GM19463 (cell line): ENCODE measurements around the gene FGF10.
A peak's percentile ranks its signal among the peaks of the same experiment; 100 is the strongest.

Source experiments
- ATAC-seq: cut with Tn5 transposase; IDR thresholded peaks from one replicate; pipeline ENCODE4 v1.9.1; 2021; ENCODE audit warnings: mild to moderate bottlenecking, moderate library complexity; ENCODE audit not compliant: unreplicated experiment

FGF10 gene

DNA sequence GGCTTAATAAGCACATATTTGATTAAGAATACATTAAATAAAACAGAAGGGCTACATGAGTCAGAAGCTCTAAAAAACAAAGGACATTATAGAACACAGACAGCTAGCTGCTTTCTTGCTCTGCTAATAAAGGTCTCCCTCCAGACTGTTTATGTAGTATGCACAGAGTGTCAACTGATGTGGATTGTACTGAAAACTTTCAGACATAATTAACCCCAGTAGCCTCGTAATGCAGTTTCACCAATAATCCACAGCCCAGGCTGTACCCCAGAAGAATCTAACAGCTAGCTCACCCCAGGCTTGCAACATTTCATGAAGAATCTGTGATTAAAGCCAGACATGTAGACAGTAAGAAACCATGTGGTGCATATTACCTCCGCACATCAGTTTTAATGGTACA lies 30.8 kb downstream of the FGF10 start:
- no peak for ATAC-seq

- no peak for ATAC-seq
These were observed 33.0 kb downstream of the FGF10 start for GRCh38 chr5:44356231-44356630.

GRCh38 chr5:44345871-44346270 lies 43.3 kb downstream of the FGF10 start:
- no peak for ATAC-seq

- ATAC-seq, result peak; percentile 44
These were observed 52.5 kb downstream of the FGF10 start for GRCh38 chr5:44336708-44337107.

GRCh38 chr5:44334622-44335021 lies 54.6 kb downstream of the FGF10 start:
- no peak for ATAC-seq

DNA sequence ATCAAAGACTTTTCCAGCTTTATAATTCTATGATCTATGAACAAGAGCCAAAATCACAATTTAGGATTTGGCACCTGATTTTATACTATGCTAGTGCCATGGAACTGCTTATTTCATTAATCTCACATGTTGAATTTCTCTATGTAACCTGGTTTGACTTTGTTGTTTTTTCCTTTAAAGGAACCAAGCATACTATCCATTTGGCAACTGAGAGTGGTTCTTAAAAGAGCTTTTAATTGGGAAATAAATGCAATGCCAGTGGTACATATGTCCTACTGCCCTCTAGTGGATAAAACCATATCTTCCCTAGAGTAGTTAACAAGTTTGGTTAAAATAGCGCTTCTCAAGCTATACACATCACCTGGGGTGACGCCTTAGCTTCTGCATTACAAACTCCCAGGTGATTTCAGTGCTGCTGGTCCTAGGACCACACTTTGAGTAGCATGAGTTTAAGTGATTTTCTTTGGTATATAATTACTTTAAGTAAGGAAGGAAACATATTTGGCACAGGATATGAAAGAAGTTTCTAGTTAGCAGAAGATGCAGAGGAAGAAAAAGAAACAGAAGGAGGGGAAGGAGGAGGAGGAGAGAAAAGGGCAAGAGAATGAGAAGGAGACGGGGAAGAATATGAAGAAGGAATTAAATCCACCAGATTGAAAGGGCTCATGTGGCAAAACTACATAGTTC lies 56.8 kb downstream of the FGF10 start:
- ATAC-seq, result no peak

DNA sequence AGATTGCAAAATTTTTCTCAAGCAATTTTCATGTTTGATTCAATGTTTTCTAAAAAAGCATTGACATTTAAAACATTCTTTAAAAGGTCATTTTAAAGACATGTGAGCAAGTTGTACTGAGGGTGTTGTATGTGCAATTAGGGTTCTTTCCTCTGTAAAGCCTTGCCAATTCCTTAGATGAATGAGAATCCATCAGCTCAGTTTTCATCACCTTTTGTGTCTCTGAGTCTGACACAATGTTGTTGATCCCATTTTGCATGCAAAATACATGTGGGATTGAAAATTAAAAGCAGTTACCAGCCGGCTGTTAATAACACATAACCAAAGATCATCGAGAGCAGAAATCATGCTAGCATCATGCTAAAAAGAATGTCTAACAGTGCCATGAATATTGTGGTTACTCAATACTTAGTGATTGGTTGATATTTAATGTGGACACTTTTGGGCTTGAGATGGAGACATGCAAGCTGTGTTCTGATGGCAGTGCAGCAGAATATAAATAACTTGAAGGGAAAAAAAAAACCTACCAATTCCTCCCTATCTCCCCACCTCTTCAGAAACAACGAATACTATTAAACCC lies 57.7 kb downstream of the FGF10 start:
- no peak for ATAC-seq

DNA sequence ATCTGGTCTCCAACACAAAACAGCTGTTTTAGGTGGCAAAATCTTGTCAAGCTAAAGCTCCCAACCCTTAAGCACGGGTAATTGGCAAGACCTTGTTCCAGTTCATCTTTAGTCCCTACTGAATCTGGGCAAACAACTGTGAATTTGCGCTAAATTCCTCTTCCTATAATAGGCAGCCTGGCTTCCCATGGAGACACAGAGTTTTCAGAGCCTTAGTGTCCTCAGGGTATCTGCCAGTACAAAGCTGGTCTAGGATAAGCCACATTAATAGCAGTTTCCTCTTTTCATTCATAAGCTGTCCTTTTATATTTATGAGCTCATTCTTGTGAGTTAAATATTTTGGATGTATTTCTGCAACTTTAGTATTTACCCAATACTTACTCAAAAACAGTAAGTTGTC lies 59.5 kb downstream of the FGF10 start:
- ATAC-seq, result no peak

DNA sequence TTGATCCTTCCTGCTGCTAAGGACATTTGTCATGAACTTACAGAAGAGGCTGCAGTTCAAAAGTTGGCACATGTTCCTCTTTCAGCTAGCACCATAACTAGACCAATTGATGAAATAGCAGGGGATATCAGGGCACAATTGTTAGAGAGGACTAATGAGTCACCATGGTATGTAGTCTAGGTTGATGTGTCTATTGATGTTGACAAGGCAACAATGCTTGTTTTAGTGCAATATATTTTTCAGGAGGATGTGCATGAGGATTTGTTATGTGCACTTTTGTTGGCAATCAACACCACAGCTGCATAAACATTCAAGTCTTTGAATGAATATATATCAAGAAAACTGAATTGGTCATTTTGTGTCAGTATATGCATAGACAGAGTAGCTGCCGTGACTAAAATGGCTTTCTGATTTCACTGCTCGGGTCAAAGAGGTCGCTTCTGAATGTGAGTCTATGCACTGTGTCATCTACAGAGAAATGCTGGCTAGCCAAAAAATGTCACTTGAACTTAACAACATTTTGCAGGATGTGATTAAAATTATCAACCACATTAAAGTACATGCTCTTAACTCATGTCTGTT lies 68.0 kb downstream of the FGF10 start:
- no peak for ATAC-seq

- no peak for ATAC-seq
These were observed 69.0 kb downstream of the FGF10 start for GRCh38 chr5:44320188-44320587.

GRCh38 chr5:44318883-44319282 lies 70.3 kb downstream of the FGF10 start:
- ATAC-seq, result no peak

DNA sequence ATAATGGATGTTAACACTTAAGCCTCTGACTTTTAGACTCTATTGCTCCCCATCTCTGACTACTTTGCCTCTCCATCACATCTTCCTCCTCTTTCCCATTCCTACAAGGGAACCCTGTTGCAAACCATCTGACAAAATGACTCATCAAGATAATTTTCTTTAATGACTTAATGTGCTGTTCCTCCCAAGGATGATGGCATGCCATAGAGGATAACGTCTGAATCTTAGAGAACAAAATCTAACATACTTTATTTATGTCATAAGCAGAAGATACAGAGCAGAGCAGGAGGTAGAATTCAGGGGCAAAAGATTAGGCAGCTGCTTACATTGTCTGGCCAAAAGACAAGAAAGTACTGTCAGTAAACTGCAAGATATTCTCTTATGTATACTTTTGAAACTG lies 76.8 kb downstream of the FGF10 start:
- no peak for ATAC-seq

GRCh38 chr5:44300551-44300950 lies 88.7 kb downstream of the FGF10 start:
- no peak for ATAC-seq

DNA sequence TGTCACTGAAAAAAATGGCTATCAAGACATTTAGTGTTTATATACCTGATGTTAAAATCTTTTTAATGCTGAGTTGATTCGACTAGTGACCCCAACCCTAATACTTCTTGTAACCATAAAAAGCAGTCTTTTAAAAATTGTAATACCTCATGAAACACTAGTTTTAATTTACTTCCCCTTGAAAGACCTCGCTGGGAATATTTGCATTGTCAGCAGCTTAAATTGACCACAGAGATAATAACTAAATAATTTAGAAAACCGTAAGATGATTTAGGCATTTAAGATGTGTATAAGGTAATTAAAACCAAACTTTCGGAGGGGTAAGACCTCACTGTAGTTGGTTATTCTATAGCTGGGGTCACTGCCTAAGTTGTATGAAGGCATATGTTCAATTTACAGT lies 89.8 kb downstream of the FGF10 start:
- no peak for ATAC-seq

DNA sequence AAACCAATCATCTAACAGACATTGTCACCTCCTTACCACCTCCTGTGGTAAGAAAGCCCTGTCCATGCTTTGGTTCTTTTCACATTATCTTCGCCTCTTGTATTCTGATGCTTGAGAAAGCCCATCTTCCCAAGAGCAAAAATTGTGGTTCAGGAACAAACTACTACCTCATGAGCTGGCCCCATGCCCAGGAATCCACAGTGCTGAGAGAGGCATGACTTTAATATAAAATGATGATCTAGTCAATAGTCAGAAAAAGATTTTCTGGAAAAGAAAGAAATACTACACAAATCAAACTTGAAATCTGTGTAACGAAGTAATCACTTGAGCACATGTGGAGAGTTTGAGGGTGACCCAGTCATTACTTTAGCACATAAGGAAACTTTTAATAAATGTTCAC lies 94.7 kb downstream of the FGF10 start:
- ATAC-seq, result no peak

DNA sequence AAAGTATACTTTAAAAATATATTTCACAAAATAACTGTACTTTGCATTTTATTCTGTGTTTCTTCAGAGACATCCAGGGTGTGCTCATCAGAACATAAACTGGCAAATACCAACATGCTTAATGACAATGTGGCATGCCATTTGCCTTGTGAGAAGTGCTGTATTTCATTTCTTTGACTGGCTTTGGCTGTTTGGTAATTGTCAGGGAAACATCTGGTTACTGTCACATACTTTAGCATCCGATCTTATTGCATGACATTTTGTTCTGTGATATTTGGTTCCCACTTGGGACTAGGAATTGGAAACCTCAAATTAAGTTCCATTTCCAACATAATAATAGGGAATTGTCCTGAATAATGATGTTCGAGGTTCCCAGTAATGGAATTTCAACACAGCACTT lies 96.5 kb downstream of the FGF10 start:
- ATAC-seq, result no peak

DNA sequence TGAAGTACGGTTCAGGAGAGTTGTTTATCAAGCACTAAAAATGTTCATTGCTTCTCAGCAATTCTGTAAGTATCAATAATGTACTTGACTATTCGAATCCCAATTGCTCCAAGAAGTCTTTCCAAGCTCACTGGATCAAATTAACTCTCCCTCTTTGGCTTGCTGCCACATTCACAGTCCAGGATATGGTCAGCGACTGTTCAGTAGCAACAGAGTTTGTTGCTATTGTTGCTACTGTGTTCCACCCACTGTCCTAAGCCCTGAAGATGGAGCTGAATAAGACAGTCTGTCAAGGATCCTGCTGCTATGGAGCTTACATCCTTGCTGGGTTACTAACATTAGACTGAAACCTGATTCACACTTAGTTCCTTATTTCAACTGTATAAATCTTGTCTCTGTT lies 110.8 kb downstream of the FGF10 start:
- ATAC-seq, result no peak

DNA sequence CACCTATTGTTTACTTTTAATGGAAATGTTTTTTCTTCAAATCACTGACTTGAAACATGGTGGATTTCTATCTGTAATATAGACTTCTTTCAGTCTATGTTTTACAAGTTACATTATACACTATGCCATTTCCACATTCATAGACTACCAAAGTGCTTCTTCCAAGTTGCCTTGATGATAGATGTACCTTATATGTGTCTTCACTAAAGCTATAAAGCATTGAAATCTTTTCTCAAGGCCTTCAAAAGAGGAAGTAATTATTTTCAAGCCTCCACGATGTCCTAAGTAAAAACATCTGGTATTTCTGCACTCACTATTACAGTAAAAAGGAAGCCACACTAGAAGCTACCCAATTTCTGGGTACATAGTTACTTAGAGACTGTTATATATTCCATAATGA lies 113.3 kb downstream of the FGF10 start:
- no peak for ATAC-seq

- ATAC-seq, result no peak
These were observed 113.9 kb downstream of the FGF10 start for GRCh38 chr5:44275329-44275728.

DNA sequence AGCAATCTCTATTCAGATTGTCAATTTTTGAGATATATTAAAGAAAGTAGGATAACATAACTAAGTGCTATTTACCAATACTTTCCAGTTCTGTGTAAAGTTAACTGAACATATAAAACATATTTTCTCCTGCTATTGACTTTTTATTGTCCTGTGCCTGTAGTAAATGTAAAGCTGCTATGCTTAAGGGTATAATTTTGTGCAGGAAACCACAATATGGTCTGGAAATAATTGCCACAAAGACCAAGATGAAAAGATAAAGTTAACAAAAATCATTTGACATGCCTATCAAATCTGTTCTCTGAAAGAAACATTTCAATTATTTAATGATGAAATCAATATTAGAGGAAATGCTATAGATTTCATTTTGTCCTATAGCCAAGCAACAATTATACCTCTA lies 121.3 kb downstream of the FGF10 start:
- no peak for ATAC-seq

DNA sequence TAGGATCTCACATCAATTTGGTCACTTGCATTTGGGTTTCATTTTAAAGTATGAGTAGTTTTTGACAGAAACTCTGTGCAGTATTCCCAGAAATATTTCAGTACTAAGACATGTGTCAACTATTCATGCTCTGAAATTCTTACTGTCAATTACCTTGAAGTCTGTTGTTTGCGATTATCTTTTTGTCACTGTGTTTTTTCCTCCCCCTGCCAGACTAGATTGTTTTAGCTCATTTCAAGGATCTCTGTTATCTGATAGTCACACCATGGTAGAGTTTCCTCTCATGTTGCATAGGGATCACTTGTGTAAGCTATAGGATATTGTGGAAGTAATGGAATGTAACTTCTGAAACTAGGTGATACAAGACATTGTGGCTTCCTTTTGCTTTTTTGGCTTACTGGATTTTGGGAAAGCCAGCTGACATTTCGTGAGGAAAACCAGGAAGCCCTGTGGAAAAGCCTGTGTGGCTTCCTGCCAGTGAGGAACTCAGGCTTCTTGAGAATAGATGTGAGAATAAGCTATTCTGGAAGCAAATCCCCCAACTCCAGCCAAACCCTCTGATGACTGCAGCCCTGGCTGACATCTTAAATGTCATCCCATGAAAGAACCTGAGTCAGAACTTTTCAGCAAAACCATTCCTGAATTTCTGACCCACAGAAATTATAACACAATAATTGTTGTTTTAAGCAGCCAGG lies 122.2 kb downstream of the FGF10 start:
- no peak for ATAC-seq

GRCh38 chr5:44265713-44266112 lies 123.5 kb downstream of the FGF10 start:
- no peak for ATAC-seq
